ENCODE measurements around the gene ZNF568.

The ZNF568 gene

GRCh38 chr19:36915992-36916830 lies at the start of gene ZNF568, which contains the start of gene ZNF829:
Gene ZNF568 (plus strand): TSS chr19:36916332. CDS start chr19:36922771, 6,439 bp downstream.
Gene ZNF829 (minus strand): TSS chr19:36916291. CDS start chr19:36915167, 1,124 bp downstream.
- peak; percentile 70 for DNase-seq

- no peak for DNase-seq
Measured at GRCh38 chr19:36876993-36877938, 38.9 kb upstream of the ZNF568 start.

GRCh38 chr19:36891768-36892357 lies 24.3 kb upstream of the ZNF568 start:
- no peak for DNase-seq

- no peak for DNase-seq
Measured at GRCh38 chr19:36894849-36895383, 21.2 kb upstream of the ZNF568 start.

- DNase-seq: no peak
Measured at GRCh38 chr19:36898422-36898821, 17.7 kb upstream of the ZNF568 start.

DNA sequence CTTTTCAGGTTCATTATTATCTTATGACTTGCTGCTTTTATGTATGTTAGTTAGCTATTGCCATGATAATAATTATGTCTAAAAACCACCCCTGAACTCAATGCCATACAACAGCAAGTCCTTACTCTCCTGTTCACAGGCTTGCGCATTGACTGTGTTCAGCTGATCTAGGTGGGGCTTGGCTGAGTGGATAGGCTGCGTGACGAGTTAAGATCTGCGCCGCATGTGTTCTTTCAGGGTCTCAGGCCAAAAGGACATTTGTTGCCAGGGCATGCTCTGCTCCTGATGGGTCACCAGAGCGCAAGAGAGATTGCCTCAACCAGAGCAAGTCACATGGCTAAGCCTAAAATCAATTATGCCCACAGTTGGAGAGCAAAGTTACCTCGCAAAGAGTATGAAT lies 859 bp downstream of the ZNF568 start:
- DNase-seq: no peak

DNA sequence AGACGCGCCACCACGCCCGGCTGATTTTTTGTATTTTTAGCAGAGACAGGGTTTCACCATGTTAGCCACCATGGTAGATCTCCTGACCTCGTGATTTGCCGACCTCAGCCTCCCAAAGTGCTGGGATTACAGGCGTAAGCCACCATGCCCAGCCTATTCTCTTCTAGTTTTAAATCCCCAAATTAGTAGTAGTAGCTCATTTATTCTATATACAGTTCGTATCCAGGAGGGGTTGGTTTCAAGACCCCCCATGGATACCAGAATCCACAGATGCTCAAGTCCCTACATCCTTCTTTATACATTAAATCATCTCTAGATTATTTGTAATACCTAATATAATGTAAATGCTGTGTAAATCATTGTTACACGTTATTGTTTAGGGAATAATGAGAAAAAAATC lies 2.0 kb downstream of the ZNF568 start:
- no peak for DNase-seq

GRCh38 chr19:36931684-36932083 lies 15.6 kb downstream of the ZNF568 start:
- no peak for DNase-seq

DNA sequence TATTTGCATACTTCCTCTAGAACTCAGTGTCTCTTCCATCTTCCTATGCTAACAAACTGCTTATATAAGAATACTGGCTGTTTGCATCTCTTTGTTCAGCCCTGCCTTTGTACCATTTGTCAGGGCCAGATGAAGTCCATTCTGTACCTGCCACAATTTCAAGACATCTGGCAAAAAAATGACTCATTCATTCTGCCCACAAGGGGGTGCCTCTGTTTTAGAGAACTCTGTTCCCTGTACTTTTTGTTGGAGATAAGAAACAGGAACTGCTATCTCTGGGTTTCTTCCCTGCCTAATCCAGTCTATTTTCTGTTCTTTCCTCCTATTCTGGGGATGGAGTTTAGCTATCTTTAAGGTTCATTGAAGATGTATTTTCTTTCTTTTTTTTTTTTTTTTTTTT lies 23.0 kb downstream of the ZNF568 start:
- DNase-seq: no peak

DNA sequence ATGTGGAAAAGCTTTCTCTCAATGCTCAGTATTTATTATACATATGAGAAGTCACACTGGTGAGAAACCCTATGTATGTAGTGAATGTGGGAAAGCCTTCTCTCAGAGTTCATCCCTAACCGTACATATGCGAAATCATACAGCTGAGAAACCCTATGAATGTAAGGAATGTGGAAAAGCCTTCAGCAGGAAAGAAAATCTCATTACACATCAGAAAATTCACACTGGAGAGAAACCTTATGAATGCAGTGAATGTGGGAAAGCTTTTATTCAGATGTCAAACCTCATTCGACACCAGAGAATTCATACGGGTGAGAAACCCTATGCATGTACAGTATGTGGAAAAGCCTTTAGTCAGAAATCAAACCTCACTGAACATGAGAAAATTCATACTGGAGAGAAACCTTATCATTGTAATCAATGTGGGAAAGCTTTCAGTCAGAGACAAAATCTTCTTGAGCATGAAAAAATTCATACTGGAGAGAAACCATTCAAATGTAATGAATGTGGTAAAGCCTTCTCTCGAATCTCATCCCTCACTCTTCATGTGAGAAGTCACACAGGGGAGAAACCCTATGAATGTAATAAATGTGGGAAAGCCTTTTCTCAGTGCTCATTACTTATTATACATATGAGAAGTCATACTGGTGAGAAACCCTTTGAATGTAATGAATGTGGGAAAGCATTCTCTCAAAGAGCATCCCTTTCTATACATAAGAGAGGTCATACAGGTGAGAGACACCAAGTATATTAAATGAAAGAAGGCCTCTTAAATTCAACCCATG lies 34.4 kb downstream of the ZNF568 start:
- no peak for DNase-seq

DNA sequence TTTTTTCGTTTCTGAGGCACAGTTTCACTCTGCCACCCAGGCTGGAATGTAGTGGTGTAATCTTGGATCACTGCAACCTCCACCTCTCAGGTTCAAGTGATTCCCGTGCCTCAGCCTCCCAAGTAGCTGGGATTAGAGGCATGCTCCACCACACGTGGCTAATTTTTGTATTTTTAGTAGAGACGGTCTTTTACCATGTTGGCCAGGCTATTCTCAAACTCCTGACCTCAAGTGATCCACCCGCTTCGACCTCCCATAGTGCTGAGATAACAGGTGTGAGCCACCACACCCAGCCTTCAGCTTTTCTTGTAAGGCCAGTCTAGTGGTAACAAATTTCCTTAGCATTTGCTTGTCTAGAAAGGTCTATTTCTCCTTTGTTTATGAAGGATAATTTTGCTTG lies 46.2 kb downstream of the ZNF568 start:
- DNase-seq: no peak

DNA sequence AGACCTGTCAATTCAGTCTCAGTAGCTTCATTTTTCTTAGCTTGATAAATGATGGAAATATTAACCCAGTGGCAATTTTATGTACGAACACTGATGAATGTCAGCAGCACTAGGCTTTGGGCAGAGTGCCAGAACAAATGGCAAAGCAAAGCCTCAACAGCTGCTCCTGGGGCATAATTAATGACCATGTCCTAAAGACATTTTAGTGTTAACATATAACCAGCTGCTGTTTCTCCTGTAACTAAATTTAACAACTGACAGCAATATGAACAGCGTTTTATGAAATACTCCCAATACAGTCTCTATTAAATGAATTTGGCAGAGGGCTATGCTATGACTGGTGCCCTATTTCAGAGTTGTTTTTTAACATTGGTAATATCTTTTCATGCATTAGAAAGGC lies 47.1 kb downstream of the ZNF568 start:
- DNase-seq: no peak

GRCh38 chr19:36972571-36972970 lies 56.4 kb downstream of the ZNF568 start:
- DNase-seq: no peak

GRCh38 chr19:36973021-36973843 lies 57.1 kb downstream of the ZNF568 start:
- DNase-seq: peak; percentile 57

- no peak for DNase-seq
Measured at GRCh38 chr19:36973844-36974195, 57.7 kb downstream of the ZNF568 start.

- DNase-seq: no peak
Measured at GRCh38 chr19:36986131-36986530, 70.0 kb downstream of the ZNF568 start.

- no peak for DNase-seq
Measured at GRCh38 chr19:36986601-36987000, 70.5 kb downstream of the ZNF568 start.

GRCh38 chr19:36987091-36987490 lies 71.0 kb downstream of the ZNF568 start:
- DNase-seq: no peak

- no peak for DNase-seq
Measured at GRCh38 chr19:36997152-36997842, 81.2 kb downstream of the ZNF568 start.

DNA sequence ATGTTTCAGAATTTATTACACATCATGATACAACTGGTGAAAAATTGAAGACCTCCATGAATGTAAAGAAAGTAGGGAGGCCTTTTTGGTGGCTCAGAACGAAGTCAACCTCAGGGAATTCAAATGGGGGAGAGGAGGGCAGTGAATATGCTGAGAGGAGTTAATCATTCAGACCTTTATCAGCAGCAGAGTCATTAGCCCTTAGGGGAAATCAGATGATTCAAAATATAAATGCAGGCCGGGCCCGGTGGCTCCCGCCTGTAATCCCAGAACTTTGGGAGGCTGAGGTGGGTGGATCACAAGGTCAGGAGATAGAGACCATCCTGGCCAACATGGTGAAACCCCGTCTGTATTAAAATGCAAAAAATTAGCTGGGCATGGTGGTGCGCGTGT lies 81.7 kb downstream of the ZNF568 start:
- no peak for DNase-seq

- DNase-seq: no peak
Measured at GRCh38 chr19:36999313-36999712, 83.2 kb downstream of the ZNF568 start.
